ENCODE data around the gene SORCS2. TPM values are rescaled to one million over a fixed set of nuclear protein-coding genes. Genes with fewer than 3 reads are reported as not detected.

The SORCS2 gene
- total and polyA plus RNA-seq, 2 experiments from 2014 or later: 0.38 to 1.4 TPM

DNA sequence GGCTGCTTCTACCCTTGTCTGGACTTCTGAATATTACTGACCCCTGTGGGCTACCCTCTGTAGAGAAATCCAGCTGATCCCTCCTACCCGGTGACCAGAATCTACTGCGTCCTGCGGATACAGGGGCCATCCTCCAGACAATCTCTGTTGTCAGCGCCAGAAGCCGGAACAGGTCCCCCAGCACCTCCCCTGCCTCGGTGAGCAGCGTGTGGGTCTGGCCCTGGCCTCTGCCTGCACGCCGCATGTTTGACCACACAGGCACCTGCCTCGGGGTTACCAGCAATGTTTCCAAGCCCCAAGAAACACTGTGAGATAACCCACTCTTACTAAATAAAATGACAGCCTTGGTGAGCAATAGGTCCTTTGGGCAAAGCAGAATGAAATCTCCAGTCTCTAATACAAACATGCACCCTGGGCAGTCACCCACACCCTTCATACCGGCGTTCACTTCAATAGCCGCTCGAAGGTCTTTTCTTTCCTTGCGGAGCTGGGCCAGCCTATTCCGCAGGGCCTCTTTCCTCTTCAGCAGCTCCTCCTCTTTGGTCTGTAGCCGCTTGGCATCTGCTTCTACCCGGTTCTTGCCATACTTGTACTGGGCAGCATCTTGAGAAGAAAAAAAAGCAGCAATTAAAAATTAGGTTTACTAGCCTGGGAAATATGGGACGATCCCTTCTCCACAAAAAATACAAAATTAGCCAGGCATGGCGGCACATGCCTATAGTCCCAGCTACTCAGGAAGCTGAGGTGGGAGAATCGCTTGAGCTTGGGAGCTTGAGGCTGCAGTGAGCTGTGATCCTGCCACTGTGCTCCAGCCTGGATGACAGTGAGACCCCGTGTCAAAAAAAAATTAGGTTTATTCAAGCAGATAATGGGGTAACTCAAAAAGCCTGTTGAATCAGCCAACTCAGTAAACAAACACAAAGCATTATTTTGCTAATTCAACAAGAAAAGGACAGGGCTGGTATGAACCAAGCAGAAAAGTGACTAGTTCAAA lies 582.3 kb downstream of the SORCS2 start:
- peaks cover 39% of the 10 kb centered on the region for H3F3A ChIP-seq (ENCODE audit: insufficient read depth)
- 93 to 94% methylated on average over 22 of the region's 22 CpGs for WGBS, 2 experiments (ENCODE audit: low coverage in 1 of 2, low lambda C conversion rate in 2 of 2, missing lambda C conversion rate in 2 of 2)
- in situ Hi-C loops (cut with MboI): no loop called here
- no peak overlapping the region for H3K9ac ChIP-seq
- H3K4me2 ChIP-seq (ENCODE audit: unreplicated experiment): no peak overlapping the region
- H3K4me3 ChIP-seq: no peak overlapping the region
- no peak overlapping the region for H2AFZ ChIP-seq
- no peak overlapping the region for H3K27ac ChIP-seq
- no peaks in the 10 kb centered on the region for H3K9me2 ChIP-seq (ENCODE audit: insufficient read depth)
- no peaks in the 10 kb centered on the region for H3K9me3 ChIP-seq (ENCODE audit: low read depth)
- H3K27me3 ChIP-seq (replicated peaks; ENCODE audit: insufficient read depth): no peaks in the 10 kb centered on the region
- H4K20me1 ChIP-seq (ENCODE audit: insufficient read depth): 0 out of 2 replicates have a peak, but pooled peaks cover 4% of the 10 kb centered on the region
- TF ChIP-seq EZH2phosphoT487 (IDR thresholded peaks at IDR 0.05; ENCODE audit: insufficient read depth, low read depth): no peak
- no peak for TF ChIP-seq EZH2 (IDR thresholded peaks at IDR 0.05; ENCODE audit: insufficient read depth, poor library complexity, severe bottlenecking)
- DNase-seq: no peak
- H3K36me3 ChIP-seq (ENCODE audit: low read depth): peaks cover 85% of the 10 kb centered on the region
- peaks cover 78% of the 10 kb centered on the region for H3K79me2 ChIP-seq (ENCODE audit: insufficient read depth)
- H3K4me1 ChIP-seq (ENCODE audit: insufficient read depth): peaks cover 9% of the 10 kb centered on the region

DNA sequence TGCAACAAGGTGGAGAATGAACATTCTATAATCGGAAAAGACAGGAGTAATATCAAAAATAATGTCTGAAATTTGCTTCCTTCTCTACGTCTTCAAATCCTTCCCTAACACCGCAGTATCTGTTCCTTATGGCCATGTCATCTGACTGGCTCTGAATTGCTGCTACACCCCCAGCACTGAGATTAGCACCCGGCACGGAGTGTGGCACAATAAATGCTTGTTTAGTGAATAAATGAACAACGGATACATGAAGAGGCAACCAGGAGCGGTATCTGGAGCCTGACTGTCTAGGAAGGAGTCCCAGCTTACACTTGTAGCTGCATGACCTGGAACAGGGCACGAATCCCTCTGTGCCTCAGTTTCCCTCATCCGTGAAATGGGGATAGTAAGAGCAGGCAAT lies 583.1 kb downstream of the SORCS2 start:
- Histone ChIP-seq H3K4me1 (ENCODE audit: insufficient read depth) (peaks cover 12% of the 10 kb centered on the region), H2AFZ (no peak overlapping the region), H3K27me3 (replicated peaks; ENCODE audit: insufficient read depth) (no peaks in the 10 kb centered on the region), H3K9me2 (ENCODE audit: insufficient read depth) (no peaks in the 10 kb centered on the region), H3K27ac (no peak overlapping the region), H4K20me1 (ENCODE audit: insufficient read depth) (0 out of 2 replicates have a peak, but pooled peaks cover 5% of the 10 kb centered on the region), H3F3A (ENCODE audit: insufficient read depth) (peaks cover 47% of the 10 kb centered on the region), H3K9ac (no peak overlapping the region), H3K79me2 (ENCODE audit: insufficient read depth) (peaks cover 81% of the 10 kb centered on the region), H3K9me3 (ENCODE audit: low read depth) (no peaks in the 10 kb centered on the region), H3K36me3 (ENCODE audit: low read depth) (peaks cover 84% of the 10 kb centered on the region), H3K4me3 (no peak overlapping the region), H3K4me2 (ENCODE audit: unreplicated experiment) (no peak overlapping the region)
- in situ Hi-C loops (cut with MboI): no loop called here
- 95% methylated on average over 9 of the region's 9 CpGs for WGBS, 2 experiments (ENCODE audit: low coverage in 1 of 2, low lambda C conversion rate in 2 of 2, missing lambda C conversion rate in 2 of 2)
- no peak for DNase-seq
- TF ChIP-seq EZH2phosphoT487 (IDR thresholded peaks at IDR 0.05; ENCODE audit: insufficient read depth, low read depth): no peak

GRCh38 chr4:7777017-7777710 lies 584.8 kb downstream of the SORCS2 start:
- Histone ChIP-seq H3K9ac (no peak overlapping the region), H4K20me1 (ENCODE audit: insufficient read depth) (0 out of 2 replicates have a peak, but pooled peaks cover 9% of the 10 kb centered on the region), H3K36me3 (ENCODE audit: low read depth) (peaks cover 80% of the 10 kb centered on the region), H3K4me1 (ENCODE audit: insufficient read depth) (peaks cover 26% of the 10 kb centered on the region), H3K4me2 (ENCODE audit: unreplicated experiment) (no peak overlapping the region), H3K9me2 (ENCODE audit: insufficient read depth) (no peaks in the 10 kb centered on the region), H3K79me2 (ENCODE audit: insufficient read depth) (peaks cover 93% of the 10 kb centered on the region), H3F3A (ENCODE audit: insufficient read depth) (peaks cover 53% of the 10 kb centered on the region), H2AFZ (no peak overlapping the region), H3K9me3 (ENCODE audit: low read depth) (no peaks in the 10 kb centered on the region), H3K4me3 (no peak overlapping the region), H3K27me3 (replicated peaks; ENCODE audit: insufficient read depth) (no peaks in the 10 kb centered on the region), H3K27ac (no peak overlapping the region)
- in situ Hi-C loops (cut with MboI): no loop called here
- 97 to 98% methylated on average over 17 of the region's 17 CpGs for WGBS, 2 experiments (ENCODE audit: low coverage in 1 of 2, low lambda C conversion rate in 2 of 2, missing lambda C conversion rate in 2 of 2)
- no peak for TF ChIP-seq EZH2 (IDR thresholded peaks at IDR 0.05; ENCODE audit: insufficient read depth, poor library complexity, severe bottlenecking)
- no peak for TF ChIP-seq EZH2phosphoT487 (IDR thresholded peaks at IDR 0.05; ENCODE audit: insufficient read depth, low read depth)
- DNase-seq: no peak

DNA sequence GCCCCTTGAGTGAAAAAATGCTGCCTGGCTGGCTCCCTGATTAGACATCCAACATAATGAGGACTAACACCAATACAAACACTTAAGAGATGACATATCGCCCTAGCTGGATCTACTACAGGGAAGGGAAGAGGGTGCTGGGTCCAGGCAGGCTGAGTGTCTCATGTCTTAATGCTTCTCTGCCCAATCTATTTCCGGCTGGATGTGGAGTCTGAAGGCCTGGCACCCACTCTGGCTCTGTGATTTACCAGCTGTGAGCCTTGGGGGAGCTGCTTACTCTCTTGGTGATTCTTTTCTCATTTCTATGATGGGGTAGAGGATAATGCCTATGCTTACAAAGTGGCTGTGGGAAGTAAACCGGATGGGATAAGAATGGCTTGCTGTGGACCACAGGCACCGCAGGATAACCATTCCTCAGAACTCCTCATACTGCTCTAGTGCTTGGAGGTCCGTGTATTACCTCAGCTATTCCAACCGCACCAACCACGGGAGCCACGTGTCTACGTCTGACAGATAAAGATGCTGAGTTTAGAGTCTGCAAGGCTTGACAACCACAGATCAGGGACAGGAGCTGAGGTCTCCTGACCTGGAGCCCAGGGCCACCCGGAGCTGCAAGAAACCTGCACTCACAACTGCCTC lies 585.7 kb downstream of the SORCS2 start:
- TF ChIP-seq EZH2 (IDR thresholded peaks at IDR 0.05; ENCODE audit: insufficient read depth, poor library complexity, severe bottlenecking) (no peak), EZH2phosphoT487 (IDR thresholded peaks at IDR 0.05; ENCODE audit: insufficient read depth, low read depth) (no peak)
- 90 to 93% methylated on average over 10 of the region's 10 CpGs for WGBS, 2 experiments (ENCODE audit: low coverage in 1 of 2, low lambda C conversion rate in 2 of 2, missing lambda C conversion rate in 2 of 2)
- Histone ChIP-seq H3K9me2 (ENCODE audit: insufficient read depth) (no peaks in the 10 kb centered on the region), H3K4me1 (ENCODE audit: insufficient read depth) (peaks cover 33% of the 10 kb centered on the region), H3K9me3 (ENCODE audit: low read depth) (no peaks in the 10 kb centered on the region), H3F3A (ENCODE audit: insufficient read depth) (peaks cover 60% of the 10 kb centered on the region), H4K20me1 (ENCODE audit: insufficient read depth) (0 out of 2 replicates have a peak, but pooled peaks cover 9% of the 10 kb centered on the region), H2AFZ (no peak overlapping the region), H3K36me3 (ENCODE audit: low read depth) (peaks cover 80% of the 10 kb centered on the region), H3K4me3 (no peak overlapping the region), H3K4me2 (ENCODE audit: unreplicated experiment) (no peak overlapping the region), H3K27ac (no peak overlapping the region), H3K27me3 (replicated peaks; ENCODE audit: insufficient read depth) (no peaks in the 10 kb centered on the region), H3K9ac (no peak overlapping the region), H3K79me2 (ENCODE audit: insufficient read depth) (peaks cover 98% of the 10 kb centered on the region)
- in situ Hi-C loops (cut with MboI): no loop called here
- DNase-seq: no peak

Measured in GM23248 (cell line).